Right lobe of liver (tissue), 6 donors: Measurements from ENCODE around the gene C13orf46. TPM values are rescaled to one million over a fixed set of nuclear protein-coding genes. Genes with fewer than 3 reads are reported as not detected.

Source experiments
- ATAC-seq, 4 donors: fragments of 200-7000 bp; cut with Tn5 transposase; one replicate each; pipeline ENCODE4 v1.9.1; 2020; ENCODE audit warnings: mild to moderate bottlenecking in 4 of 4, moderate library complexity in 4 of 4
- DNase-seq, 3 donors: peaks; one replicate each; pipeline ENCODE4 v3.0.0-alpha.2; 2020
- H3K27ac ChIP-seq, 3 donors: fragments of 200-600 bp; one replicate each; pipeline ENCODE4 v1.8.0; 2022
- H3K27me3 ChIP-seq, 2 donors: fragments of 200-600 bp; one replicate each; pipeline ENCODE4 v1.8.0; 2022
- H3K36me3 ChIP-seq, 4 donors: fragments of 200-600 bp; sonication (generic) in 1 of 4; one replicate each; pipeline versions ENCODE4 v1.5.1 to v1.8.0; 2017 to 2022; ENCODE audit warnings: control low read depth in 1 of 4
- H3K4me1 ChIP-seq, 4 donors: fragments of 200-600 bp; sonication (generic) in 1 of 4; one replicate each; pipeline versions ENCODE4 v1.5.1 to v1.8.0; 2017 to 2022; ENCODE audit warnings: control low read depth in 1 of 4
- H3K4me3 ChIP-seq, 3 donors: fragments of 200-600 bp; one replicate each; pipeline ENCODE4 v1.8.0; 2022
- H3K9me3 ChIP-seq, 4 donors: fragments of 200-600 bp; sonication (generic) in 1 of 4; one replicate each; pipeline versions ENCODE4 v1.5.1 to v1.8.0; 2017 to 2022; ENCODE audit warnings: control low read depth in 1 of 4
- POLR2A ChIP-seq: fragments of 450-650 bp; IDR thresholded peaks from one replicate; pipeline ENCODE4 v1.6.1; 2017; ENCODE audit warnings: antibody characterized with exemption, mild to moderate bottlenecking
- WGBS: methylation state at CpG from one replicate; pipeline ENCODE4 v1.1.6; 2018; ENCODE audit warnings: low coverage, low lambda C conversion rate; ENCODE audit not compliant: insufficient coverage; ENCODE audit errors: missing lambda C conversion rate; 5-methylcytosine and 5-hydroxymethylcytosine counted together
- intact Hi-C, 2 donors: fragments of 100-400 bp; cut with DNase I; formaldehyde crosslinking; loops; one replicate each; pipeline versions ENCODE4 v1.11.2 to v1.14.1; 2022
- long read RNA-seq: library from polyadenylated mRNA; unstranded; transcript quantifications from one replicate; pipeline ENCODE4 v2.0.0, GENCODE V29; 2019
- total RNA-seq, 6 experiments: library from RNA; depleted of rRNA in 2 of 6; stranded (reverse); fragments of >200 nt in 2 of 6; fragmentation: NEBNext Ultra II Directional in 3 of 6; extraction: Animal tissue kit (Norgen Biotek cat#: 25700) in 3 of 6; gene quantifications; one replicate each; pipeline versions ENCODE4 v1.1.0 to v1.2.4, GENCODE V29; 2016 to 2023
- TF ChIP-seq, protein P1 (sequence below), 4 donors: fragments of 200-600 bp in 3 of 4; fragments of 450-650 bp in 1 of 4; IDR thresholded peaks; one replicate each; pipeline versions ENCODE4 v1.5.1 to v1.8.0; 2016 to 2022; ENCODE audit warnings: antibody characterized with exemption in 4 of 4, mild to moderate bottlenecking in 2 of 4
- donor health status: DM: no; HTN: yes; CAD: no.
- donor health status: DM: no; HTN: no; CAD: no.
- donor health status: DM: no; HTN: no; CAD: no.
- donor health status: DM: no; HTN: yes; CAD: no.
- donor health status: DM: no; HTN: yes; CAD: no.

Gene C13orf46
- 1 to 10 TPM in 2 of 6 experiments, under 1 TPM in 4; 0.04 to 1.1 (median 0.60) TPM for total RNA-seq
- long read RNA-seq, result 0 reads

DNA sequence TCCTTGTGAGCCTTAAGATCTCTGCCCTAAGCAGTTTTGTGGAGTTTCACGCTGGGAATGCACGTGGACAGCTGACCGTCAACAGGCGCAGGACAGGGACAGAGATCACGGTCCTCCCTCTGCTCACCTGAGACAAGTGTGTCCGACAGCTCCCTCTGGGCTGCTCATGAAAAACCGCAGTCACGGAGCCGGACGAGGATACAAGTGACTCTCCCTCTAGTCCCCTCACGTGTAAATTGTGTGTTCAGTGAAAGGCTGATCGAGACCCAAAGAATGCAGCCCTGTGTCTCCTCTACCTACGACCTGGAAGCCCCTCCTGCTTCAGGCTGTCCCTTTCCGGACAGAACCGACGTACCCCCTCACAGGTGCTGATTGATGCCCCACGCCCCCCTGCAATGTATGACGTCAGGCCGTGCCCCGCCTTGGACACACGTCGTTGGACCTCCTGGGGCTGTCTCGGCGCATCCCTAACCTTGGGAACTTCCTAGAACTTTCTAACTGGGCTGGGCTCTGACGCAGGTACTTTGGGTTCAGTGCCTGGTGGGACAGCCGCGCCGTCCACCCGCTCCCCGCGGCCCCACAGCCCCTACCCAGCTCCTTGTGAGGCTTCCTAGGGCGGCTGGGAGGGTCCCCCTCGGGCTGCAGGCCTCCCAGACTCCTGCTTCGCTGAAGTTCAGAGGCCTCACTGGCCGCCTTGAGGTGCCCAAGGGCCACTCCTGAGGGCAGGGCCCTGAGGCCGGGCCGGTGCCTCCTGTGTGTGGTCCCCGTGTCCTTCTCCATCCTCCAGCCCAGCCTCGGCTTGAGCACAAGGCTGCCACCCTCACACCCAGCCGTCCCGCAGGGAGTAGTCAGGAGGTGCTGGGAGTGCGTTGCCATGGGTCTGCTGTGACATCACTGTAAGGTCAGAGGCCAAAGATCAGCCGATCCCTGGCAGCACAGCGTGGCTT, at the start of gene C13orf46:
TSS of gene C13orf46 (minus strand) at position 859 of the 947 bp plus-strand sequence. CDS start at position 780, 79 bp downstream.
- DNase-seq, result peak; percentile 62 to 90 (median 84)
- Histone ChIP-seq H3K4me3 (no peak within 1 kb of the TSS), H3K27ac (no peak within 1 kb of the TSS), H3K4me1 (peaks cover 0 to 22% (median 6%) of the 10 kb centered on the region in 4 donors), H3K27me3 (no peaks in the 10 kb centered on the region), H3K36me3 (no peaks in the 10 kb centered on the region), H3K9me3 (no peaks in the 10 kb centered on the region)
- TF ChIP-seq POLR2A, result no peak
- TF ChIP-seq, protein P1, sequence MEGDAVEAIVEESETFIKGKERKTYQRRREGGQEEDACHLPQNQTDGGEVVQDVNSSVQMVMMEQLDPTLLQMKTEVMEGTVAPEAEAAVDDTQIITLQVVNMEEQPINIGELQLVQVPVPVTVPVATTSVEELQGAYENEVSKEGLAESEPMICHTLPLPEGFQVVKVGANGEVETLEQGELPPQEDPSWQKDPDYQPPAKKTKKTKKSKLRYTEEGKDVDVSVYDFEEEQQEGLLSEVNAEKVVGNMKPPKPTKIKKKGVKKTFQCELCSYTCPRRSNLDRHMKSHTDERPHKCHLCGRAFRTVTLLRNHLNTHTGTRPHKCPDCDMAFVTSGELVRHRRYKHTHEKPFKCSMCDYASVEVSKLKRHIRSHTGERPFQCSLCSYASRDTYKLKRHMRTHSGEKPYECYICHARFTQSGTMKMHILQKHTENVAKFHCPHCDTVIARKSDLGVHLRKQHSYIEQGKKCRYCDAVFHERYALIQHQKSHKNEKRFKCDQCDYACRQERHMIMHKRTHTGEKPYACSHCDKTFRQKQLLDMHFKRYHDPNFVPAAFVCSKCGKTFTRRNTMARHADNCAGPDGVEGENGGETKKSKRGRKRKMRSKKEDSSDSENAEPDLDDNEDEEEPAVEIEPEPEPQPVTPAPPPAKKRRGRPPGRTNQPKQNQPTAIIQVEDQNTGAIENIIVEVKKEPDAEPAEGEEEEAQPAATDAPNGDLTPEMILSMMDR (IDR thresholded peaks at IDR 0.05), result no peak
- peak; percentile 57 to 73 (median 67) for ATAC-seq
- intact Hi-C loops, result no loop called here
- WGBS, result 79% methylated on average over 21 of the region's 44 CpGs

DNA sequence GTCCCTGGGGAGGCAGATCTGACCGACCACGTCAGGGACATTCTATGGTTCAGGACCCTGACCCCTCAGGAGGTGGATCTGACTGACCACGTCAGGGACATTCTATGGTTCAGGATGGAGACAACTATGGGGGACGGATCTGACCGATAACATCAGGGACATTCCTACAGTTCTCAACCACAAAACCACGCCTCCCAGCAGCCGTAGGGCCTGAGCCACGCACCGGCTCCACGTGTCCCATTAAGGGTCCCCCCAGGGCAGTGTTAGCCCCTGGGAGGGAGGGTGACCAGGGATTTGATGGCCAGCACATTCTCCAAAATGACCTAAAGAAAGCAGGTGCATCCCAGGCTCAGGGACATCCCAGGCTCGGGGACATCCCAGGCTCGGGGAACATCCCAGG, 49.0 kb upstream of the C13orf46 start:
- ATAC-seq (no peak), DNase-seq (peak in 1 of 3 donors; percentile 29)
- H3K36me3 ChIP-seq, result no peaks in the 10 kb centered on the region
- H3K4me1 ChIP-seq, result no peaks in the 10 kb centered on the region
- no peak overlapping the region for H3K27ac ChIP-seq
- no peaks in the 10 kb centered on the region for H3K9me3 ChIP-seq
- TF ChIP-seq, protein P1 (IDR thresholded peaks at IDR 0.05), result no peak
- TF ChIP-seq POLR2A, result no peak
- H3K27me3 ChIP-seq, result no peaks in the 10 kb centered on the region
- no peak overlapping the region for H3K4me3 ChIP-seq
- WGBS, result 75% methylated on average over 8 of the region's 12 CpGs
- intact Hi-C loops, result no loop called here

DNA sequence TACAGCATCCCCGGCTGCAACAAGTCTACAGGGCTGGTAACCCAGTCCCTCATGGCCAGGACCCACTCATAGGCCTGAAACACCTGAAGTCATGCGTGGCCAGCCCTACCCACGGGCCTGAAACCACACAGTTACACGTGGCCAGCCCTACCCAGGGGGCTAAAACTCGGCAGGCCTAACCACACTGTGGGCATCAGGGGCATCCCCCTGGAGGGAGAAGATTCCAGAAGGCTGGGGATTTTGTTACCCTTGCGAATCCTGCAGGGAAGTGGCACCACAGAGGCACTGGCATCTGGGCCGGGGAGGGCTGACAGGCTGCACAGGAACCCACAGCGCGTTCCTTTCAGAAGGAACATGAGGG, 48.4 kb upstream of the C13orf46 start:
- H3K9me3 ChIP-seq, result no peaks in the 10 kb centered on the region
- DNase-seq (no peak), ATAC-seq (no peak)
- H3K27ac ChIP-seq, result no peak overlapping the region
- H3K36me3 ChIP-seq, result no peaks in the 10 kb centered on the region
- H3K4me1 ChIP-seq, result no peaks in the 10 kb centered on the region
- WGBS, result 54% methylated on average over 5 of the region's 9 CpGs
- intact Hi-C loops, result no loop called here
- H3K4me3 ChIP-seq, result no peak overlapping the region
- no peak for TF ChIP-seq POLR2A
- TF ChIP-seq, protein P1 (IDR thresholded peaks at IDR 0.05), result no peak
- H3K27me3 ChIP-seq, result no peaks in the 10 kb centered on the region

DNA sequence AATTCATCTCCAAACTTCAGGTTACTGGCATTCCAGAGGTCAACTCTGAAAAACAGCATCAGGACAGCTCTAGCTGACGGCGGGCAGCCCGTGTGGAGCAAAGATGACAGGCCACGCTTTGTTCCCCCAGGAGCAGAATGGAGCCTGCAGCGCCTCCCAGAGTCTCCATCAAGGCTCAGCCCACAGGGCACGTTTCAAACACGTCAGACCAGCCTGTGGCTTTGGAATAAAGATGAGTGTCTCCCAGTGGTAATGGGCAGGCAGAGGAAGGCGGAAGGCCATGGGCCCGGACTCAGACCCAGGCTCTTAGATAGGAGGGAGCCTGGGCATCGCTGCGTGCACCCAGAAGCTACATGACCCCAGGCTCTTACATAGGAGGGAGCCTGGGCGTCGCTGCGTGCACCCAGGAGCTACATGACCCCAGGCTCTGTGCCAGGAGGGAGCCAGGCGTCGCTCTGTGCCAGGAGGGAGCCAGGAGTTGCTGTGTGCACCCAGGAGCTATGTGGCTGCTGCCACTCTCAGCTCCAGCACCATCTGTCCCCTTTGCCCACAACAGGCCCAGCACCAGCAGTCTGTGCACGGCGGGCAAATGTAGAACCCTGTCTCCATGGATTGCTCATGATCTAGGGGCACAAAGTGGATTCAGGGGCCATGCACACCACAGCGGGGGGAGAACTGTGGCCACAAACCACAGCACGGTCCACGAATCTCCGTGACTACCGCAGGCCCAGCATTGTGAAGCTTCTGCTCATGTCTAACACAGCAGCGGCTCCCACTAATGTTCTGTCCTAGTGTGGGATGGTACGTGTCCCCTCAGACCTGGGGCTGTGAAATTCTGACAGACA, 47.8 kb upstream of the C13orf46 start:
- intact Hi-C loops, result no loop called here
- TF ChIP-seq, protein P1 (IDR thresholded peaks at IDR 0.05), result no peak
- TF ChIP-seq POLR2A, result no peak
- H3K27ac ChIP-seq, result no peak overlapping the region
- ATAC-seq (no peak), DNase-seq (no peak)
- H3K9me3 ChIP-seq, result no peaks in the 10 kb centered on the region
- H3K4me1 ChIP-seq, result no peaks in the 10 kb centered on the region
- no peaks in the 10 kb centered on the region for H3K36me3 ChIP-seq
- H3K4me3 ChIP-seq, result no peak overlapping the region
- no peaks in the 10 kb centered on the region for H3K27me3 ChIP-seq
- 61% methylated on average over 3 of the region's 25 CpGs for WGBS
